Fibroblast of the conjunctiva (primary cell): ENCODE measurements around the gene DIS3L.
"Not testable (repeated sequence)": the region's sequence is repeated elsewhere in the genome, so short reads cannot be mapped to it uniquely, and the experiment has no call there.

Experiments
- DNase-seq: peaks from one replicate; pipeline ENCODE4 v3.0.0-alpha.2; 2010; ENCODE audit warnings: low read depth

DIS3L gene

GRCh38 chr15:66278056-66278455 is 15.3 kb upstream of the DIS3L start:
- DNase-seq, result no peak

GRCh38 chr15:66278671-66279070 is 14.7 kb upstream of the DIS3L start:
- no peak for DNase-seq

- DNase-seq, result no peak
Observed at GRCh38 chr15:66284271-66284670, 9.1 kb upstream of the DIS3L start.

GRCh38 chr15:66285533-66286280 is 7.7 kb upstream of the DIS3L start:
- no peak for DNase-seq

- DNase-seq, result no peak
Observed at GRCh38 chr15:66287461-66288057, 5.8 kb upstream of the DIS3L start.

- DNase-seq, result no peak
Observed at GRCh38 chr15:66288093-66288492, 5.3 kb upstream of the DIS3L start.

- peak; percentile 89 for DNase-seq
Observed at GRCh38 chr15:66288551-66289185, 4.7 kb upstream of the DIS3L start.

- no peak for DNase-seq
Observed at GRCh38 chr15:66290007-66290406, 3.4 kb upstream of the DIS3L start.

- no peak for DNase-seq
Observed at GRCh38 chr15:66290518-66290917, 2.9 kb upstream of the DIS3L start.

- DNase-seq, result no peak
Observed at GRCh38 chr15:66291816-66292570, 1.4 kb upstream of the DIS3L start.

- no peak for DNase-seq
Observed at GRCh38 chr15:66292571-66293418, 573 bp upstream of the DIS3L start.

- peak; percentile 70 for DNase-seq
Observed at GRCh38 chr15:66294157-66294931, 976 bp downstream of the DIS3L start.

- no peak for DNase-seq
Observed at GRCh38 chr15:66294932-66295235, 1.5 kb downstream of the DIS3L start.

GRCh38 chr15:66296186-66296585 is 2.8 kb downstream of the DIS3L start:
- no peak for DNase-seq

GRCh38 chr15:66298803-66299251 is 5.5 kb downstream of the DIS3L start:
- DNase-seq, result no peak

GRCh38 chr15:66302489-66303278 is 9.3 kb downstream of the DIS3L start:
- DNase-seq, result no peak

GRCh38 chr15:66304425-66304824 is 11.1 kb downstream of the DIS3L start:
- DNase-seq, result not testable (repeated sequence)

GRCh38 chr15:66306381-66306780 is 13.0 kb downstream of the DIS3L start:
- DNase-seq, result no peak

GRCh38 chr15:66308531-66308930 is 15.2 kb downstream of the DIS3L start:
- no peak for DNase-seq

- DNase-seq, result no peak
Observed at GRCh38 chr15:66309828-66310227, 16.5 kb downstream of the DIS3L start.
